Measurements from ENCODE around the gene EML6. TPM values are rescaled to one million over a fixed set of nuclear protein-coding genes. Genes with fewer than 3 reads are reported as not detected.

Gene EML6
- total and polyA plus RNA-seq, 3 donors from 2014 or later: 7.6 to 17.3 (median 12.1) TPM

DNA sequence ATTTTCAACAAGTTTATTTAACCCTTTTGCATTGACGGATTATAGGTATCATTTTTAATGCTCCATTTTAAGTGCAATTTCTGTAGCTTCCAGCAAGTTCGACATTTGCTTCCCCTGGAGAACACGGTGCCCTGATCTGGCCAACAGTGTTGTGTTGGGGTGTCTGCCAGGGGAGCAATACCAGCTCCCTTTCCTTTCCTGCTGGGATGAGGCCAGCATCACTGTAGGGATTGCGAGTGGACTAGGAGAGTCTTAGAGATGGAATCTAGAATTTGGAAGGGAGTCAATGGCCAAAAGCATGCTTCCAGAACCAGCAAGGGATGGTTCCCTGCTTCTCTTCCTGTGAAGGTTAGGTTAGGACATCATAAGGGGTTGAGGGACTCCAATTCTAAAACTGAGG lies 191.6 kb downstream of the EML6 start:
- intact Hi-C loops (cut with DNase I; ENCODE audit: low total_unique reads): no loop called here
- Histone ChIP-seq H3K4me3 (no peak overlapping the region), H3K27ac (no peak overlapping the region), H3K9me3 (no peaks in the 10 kb centered on the region), H3K36me3 (ENCODE audit: low read depth, missing control alignments) (no peaks in the 10 kb centered on the region), H3K27me3 (no peaks in the 10 kb centered on the region), H3K4me1 (no peaks in the 10 kb centered on the region)
- DNase-seq: no peak
- WGBS, 2 donors: 69 to 70% methylated on average over 4 of the region's 4 CpGs
- TF ChIP-seq, protein P1, sequence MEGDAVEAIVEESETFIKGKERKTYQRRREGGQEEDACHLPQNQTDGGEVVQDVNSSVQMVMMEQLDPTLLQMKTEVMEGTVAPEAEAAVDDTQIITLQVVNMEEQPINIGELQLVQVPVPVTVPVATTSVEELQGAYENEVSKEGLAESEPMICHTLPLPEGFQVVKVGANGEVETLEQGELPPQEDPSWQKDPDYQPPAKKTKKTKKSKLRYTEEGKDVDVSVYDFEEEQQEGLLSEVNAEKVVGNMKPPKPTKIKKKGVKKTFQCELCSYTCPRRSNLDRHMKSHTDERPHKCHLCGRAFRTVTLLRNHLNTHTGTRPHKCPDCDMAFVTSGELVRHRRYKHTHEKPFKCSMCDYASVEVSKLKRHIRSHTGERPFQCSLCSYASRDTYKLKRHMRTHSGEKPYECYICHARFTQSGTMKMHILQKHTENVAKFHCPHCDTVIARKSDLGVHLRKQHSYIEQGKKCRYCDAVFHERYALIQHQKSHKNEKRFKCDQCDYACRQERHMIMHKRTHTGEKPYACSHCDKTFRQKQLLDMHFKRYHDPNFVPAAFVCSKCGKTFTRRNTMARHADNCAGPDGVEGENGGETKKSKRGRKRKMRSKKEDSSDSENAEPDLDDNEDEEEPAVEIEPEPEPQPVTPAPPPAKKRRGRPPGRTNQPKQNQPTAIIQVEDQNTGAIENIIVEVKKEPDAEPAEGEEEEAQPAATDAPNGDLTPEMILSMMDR (IDR thresholded peaks at IDR 0.05): no peak
- TF ChIP-seq POLR2A (IDR thresholded peaks at IDR 0.05): no peak

DNA sequence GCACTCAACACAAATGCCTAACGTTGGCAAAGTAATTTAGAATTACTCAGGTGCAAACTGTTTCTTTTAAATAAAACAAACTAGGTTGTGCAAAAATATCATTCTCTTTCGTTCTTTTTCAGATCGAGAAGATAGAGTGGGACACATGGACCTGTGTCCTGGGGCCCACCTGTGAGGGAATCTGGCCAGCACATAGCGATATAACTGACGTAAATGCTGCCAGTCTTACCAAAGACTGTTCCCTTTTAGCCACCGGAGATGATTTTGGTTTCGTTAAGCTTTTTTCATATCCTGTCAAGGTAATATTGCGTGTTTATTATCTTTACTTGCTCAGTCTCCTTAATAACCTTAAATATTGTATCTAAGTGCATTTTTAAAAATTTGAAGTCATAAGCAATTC lies 193.2 kb downstream of the EML6 start:
- H3K9me3 ChIP-seq: no peaks in the 10 kb centered on the region
- WGBS, 2 donors: 91% methylated on average over 8 of the region's 8 CpGs
- no peaks in the 10 kb centered on the region for H3K36me3 ChIP-seq (ENCODE audit: low read depth, missing control alignments)
- intact Hi-C loops (cut with DNase I; ENCODE audit: low total_unique reads): no loop called here
- no peak for DNase-seq
- no peak overlapping the region for H3K27ac ChIP-seq
- H3K4me1 ChIP-seq: no peaks in the 10 kb centered on the region
- H3K4me3 ChIP-seq: no peak overlapping the region
- TF ChIP-seq, protein P1 (IDR thresholded peaks at IDR 0.05): no peak
- no peak for TF ChIP-seq POLR2A (IDR thresholded peaks at IDR 0.05)
- no peaks in the 10 kb centered on the region for H3K27me3 ChIP-seq

DNA sequence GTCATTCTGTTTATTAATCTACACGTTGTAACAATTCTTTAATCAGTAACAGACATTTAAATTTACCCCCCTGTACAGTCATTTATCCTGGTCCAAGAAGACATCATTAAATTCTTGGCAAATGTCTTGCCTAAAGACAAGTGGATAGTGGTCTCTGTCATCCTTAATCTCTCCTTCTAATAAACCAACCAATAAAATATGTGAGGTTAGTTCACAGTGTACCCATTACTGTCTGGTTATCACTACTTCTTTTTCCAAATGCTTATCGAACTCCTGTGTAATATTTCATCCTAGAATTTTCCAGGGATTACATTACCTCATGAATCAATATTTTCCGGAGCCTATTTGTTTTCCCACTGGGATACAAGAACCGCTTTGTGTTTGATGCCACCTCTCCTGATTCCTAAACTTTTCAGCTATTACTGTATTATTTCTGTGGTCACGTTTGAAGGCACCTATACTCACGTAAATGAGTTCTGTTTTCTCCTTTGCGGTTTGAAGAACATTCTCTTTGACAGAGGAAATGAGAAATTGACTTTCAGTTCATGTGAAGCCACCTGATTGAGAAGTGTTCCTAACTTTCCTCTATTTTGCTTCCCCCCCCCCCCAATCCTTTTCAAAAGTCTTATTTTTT lies 195.3 kb downstream of the EML6 start:
- H3K4me1 ChIP-seq: no peaks in the 10 kb centered on the region
- no peak overlapping the region for H3K27ac ChIP-seq
- no peak for DNase-seq
- 77 to 80% methylated on average over 7 of the region's 7 CpGs for WGBS, 2 donors
- TF ChIP-seq, protein P1 (IDR thresholded peaks at IDR 0.05): no peak
- no peak for TF ChIP-seq POLR2A (IDR thresholded peaks at IDR 0.05)
- H3K4me3 ChIP-seq: no peak overlapping the region
- H3K36me3 ChIP-seq (ENCODE audit: low read depth, missing control alignments): no peaks in the 10 kb centered on the region
- no peaks in the 10 kb centered on the region for H3K9me3 ChIP-seq
- no peaks in the 10 kb centered on the region for H3K27me3 ChIP-seq
- intact Hi-C loops (cut with DNase I; ENCODE audit: low total_unique reads): no loop called here

DNA sequence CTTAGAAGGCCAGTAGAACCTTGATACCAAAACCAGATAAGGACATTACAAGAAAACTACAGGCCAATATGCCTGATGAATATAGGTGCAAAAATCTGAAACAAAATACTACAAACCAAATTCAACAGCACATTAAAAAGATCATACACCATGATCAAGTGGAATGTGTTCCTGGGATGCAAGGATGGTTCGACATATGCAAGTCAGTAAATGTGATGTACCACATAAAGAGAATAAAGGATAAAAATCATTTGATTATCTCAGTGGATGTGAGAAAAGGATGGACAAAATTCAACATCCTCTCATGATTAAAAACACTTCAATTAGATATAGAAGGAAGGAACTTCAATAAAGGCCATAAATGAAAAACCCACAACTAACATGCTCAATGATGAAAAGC lies 197.2 kb downstream of the EML6 start:
- Histone ChIP-seq H3K36me3 (ENCODE audit: low read depth, missing control alignments) (no peaks in the 10 kb centered on the region), H3K9me3 (no peaks in the 10 kb centered on the region), H3K4me3 (no peak overlapping the region), H3K27ac (no peak overlapping the region), H3K27me3 (no peaks in the 10 kb centered on the region), H3K4me1 (no peaks in the 10 kb centered on the region)
- DNase-seq: no peak
- TF ChIP-seq, protein P1 (IDR thresholded peaks at IDR 0.05): no peak
- WGBS, 2 donors: 95 to 97% methylated on average over 1 of the region's 1 CpG
- intact Hi-C loops (cut with DNase I; ENCODE audit: low total_unique reads): no loop called here

DNA sequence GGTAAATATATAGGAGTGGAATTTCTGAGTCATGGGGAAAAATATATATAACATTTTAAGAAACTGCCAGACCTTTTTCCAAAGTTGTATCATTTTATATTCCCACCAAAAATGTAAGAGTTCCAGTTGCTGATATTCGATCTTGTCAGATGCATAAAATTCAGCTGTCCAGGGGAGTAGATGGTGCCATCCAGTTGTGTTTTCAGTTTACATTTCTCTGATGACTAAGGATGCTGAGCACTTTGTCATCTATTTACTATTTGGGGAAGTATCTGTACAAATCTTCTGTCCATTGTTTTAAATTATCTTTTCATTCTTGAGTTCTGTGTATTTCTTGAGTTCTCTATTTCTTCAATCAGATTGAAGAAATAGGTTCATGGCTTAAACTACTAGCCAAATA lies 200.7 kb downstream of the EML6 start:
- Histone ChIP-seq H3K9me3 (no peaks in the 10 kb centered on the region), H3K4me3 (no peak overlapping the region), H3K27ac (no peak overlapping the region), H3K27me3 (no peaks in the 10 kb centered on the region), H3K4me1 (no peaks in the 10 kb centered on the region), H3K36me3 (ENCODE audit: low read depth, missing control alignments) (no peaks in the 10 kb centered on the region)
- 86% methylated on average over 1 of the region's 1 CpG for WGBS, 2 donors
- no peak for DNase-seq
- TF ChIP-seq POLR2A (IDR thresholded peaks at IDR 0.05): no peak
- TF ChIP-seq, protein P1 (IDR thresholded peaks at IDR 0.05): no peak
- intact Hi-C loops (cut with DNase I; ENCODE audit: low total_unique reads): no loop called here
